ENCODE data around the gene PDCD5.
A peak's percentile ranks its signal among the peaks of the same experiment; 100 is the strongest.
"Not testable (repeated sequence)": the region's sequence is repeated elsewhere in the genome, so short reads cannot be mapped to it uniquely, and the experiment has no call there.

The PDCD5 gene

DNA sequence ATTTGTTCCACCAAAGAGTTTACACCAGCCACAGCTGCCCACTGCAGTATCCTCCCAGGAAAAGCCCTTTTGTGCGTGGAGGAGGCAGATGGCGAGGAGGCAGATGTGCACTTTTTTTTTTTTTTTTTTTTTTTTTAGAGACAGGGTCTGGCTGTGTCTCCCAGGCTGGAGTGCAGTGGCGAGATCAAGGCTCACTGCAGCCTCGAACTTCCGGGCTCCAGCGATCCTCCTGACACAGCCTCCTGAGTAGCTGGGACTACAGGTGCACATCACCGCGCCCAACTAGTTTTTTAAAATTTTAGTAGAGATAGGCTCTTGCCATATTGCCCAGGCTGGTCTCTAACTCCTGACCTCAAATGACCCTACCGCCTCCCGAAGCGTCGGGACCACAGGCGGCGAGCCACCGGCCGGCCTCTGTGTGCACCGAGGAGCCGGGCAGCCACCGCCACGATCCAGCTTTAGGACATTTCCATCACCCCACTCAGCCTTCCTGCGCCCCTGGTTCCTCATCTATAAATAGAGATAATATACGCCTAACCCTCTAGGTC, 563 bp upstream of the PDCD5 start:
- no peak for DNase-seq

GRCh38 chr19:32581705-32582179, 752 bp downstream of the PDCD5 start:
- no peak for DNase-seq

DNA sequence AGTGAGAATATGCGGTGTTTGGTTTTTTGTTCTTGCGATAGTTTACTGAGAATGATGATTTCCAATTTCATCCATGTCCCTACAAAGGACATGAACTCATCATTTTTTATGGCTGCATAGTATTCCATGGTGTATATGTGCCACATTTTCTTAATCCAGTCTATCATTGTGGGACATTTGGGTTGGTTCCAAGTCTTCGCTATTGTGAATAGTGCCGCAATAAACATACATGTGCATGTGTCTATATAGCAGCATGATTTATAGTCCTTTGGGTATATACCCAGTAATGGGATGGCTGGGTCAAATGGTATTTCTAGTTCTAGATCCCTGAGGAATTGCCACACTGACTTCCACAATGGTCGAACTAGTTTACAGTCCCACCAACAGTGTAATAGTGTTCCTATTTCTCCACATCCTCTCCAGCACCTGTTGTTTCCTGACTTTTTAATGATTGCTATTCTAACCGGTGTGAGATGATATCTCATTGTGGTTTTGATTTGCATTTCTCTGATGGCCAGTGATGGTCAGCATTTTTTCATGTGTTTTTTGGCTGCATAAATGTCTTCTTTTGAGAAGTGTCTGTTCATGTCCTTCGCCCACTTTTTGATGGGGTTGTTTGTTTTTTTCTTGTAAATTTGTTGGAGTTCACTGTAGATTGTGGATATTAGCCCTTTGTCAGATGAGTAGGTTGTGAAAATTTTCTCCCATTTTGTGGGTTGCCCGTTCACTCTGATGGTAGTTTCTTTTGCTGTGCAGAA, 6.9 kb downstream of the PDCD5 start:
- not testable (repeated sequence) for DNase-seq

DNA sequence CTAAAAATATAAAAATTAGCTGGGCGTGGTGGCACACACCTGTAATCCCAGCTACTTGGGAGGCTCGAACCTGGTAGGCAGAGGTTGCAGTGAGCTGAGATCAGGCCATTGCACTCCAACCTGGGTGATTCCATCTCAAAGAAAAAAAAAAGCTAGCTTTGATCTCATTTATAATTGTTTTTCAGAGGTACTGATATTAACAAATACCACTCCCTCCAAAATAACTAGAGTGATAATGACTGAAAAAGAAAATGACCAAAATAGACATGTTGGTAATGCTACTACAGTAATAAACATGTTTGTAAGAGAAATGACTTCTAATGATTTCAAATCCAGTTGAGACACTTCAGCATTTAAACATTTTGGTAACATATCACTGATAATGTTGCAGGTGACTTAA, 13.0 kb downstream of the PDCD5 start:
- DNase-seq: no peak

GRCh38 chr19:32595491-32595890, 14.5 kb downstream of the PDCD5 start:
- no peak for DNase-seq

DNA sequence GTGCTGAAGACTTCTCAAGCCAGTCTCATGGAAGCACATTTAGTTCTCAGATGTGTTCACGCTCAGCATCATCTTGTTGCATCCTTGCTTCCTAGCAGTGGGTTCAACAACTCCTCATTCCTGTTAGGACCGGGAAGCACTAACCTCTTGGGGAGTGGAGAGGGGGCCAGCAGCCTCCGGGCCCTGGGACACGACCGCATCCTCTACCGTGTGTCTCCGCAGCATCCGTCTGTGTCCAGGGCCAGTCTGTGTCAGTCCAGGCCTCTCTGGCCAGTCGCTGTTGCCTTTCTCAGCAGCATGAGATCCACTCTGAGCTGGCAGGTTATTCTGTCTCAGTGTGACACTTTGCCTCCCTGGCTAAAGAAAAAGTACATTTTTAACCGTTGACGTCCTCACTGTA, 17.0 kb downstream of the PDCD5 start:
- DNase-seq: no peak

GRCh38 chr19:32599258-32599657, 18.3 kb downstream of the PDCD5 start:
- DNase-seq: no peak

GRCh38 chr19:32599736-32600157, 18.8 kb downstream of the PDCD5 start:
- peak; percentile 43 for DNase-seq

DNA sequence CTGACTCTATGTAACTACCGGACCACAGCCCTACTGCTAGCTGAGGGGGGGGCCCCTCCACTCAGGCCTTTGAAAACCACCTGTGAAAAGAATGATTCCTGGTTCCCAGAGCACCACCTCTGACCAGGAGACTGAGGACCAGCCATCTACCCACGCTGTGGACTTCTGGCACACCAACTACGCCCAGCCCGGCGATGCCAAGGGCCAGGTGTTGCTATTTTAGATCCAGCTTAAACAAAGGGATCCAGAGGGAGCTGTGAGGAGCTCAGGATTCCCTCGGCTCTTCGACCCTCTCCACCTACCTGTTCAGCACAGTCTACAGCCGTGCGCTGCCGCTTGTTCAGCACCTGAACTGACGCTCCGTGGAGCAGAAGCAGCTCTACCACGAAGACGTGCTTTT, 23.0 kb downstream of the PDCD5 start:
- no peak for DNase-seq

DNA sequence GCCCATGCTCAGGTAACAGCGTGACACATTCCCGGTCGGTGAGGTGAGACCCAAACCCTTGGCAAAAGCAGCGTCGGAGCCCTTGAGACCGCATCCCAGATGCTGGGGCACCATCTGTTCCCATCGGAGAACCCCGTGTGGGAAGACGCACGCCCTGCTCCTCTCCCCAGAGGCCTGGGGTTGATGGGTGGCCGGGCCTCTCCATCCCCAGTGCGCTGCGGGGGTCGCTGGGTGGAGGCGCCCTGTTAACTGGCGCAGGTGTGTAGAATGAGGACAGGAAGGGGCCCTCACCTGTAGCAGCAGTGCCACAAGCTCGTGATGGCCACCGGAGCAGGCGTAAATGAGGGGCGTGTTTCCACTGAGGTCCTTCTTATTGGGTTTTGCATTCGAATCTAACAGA, 24.6 kb downstream of the PDCD5 start:
- no peak for DNase-seq

- DNase-seq: no peak
These were observed 25.3 kb downstream of the PDCD5 start for GRCh38 chr19:32606289-32606688.

GRCh38 chr19:32607479-32607878, 26.5 kb downstream of the PDCD5 start:
- no peak for DNase-seq

- no peak for DNase-seq
These were observed 30.2 kb downstream of the PDCD5 start for GRCh38 chr19:32611161-32611560.

- DNase-seq: no peak
These were observed 32.0 kb downstream of the PDCD5 start for GRCh38 chr19:32613008-32613407.

GRCh38 chr19:32614916-32615315, 33.9 kb downstream of the PDCD5 start:
- no peak for DNase-seq

DNA sequence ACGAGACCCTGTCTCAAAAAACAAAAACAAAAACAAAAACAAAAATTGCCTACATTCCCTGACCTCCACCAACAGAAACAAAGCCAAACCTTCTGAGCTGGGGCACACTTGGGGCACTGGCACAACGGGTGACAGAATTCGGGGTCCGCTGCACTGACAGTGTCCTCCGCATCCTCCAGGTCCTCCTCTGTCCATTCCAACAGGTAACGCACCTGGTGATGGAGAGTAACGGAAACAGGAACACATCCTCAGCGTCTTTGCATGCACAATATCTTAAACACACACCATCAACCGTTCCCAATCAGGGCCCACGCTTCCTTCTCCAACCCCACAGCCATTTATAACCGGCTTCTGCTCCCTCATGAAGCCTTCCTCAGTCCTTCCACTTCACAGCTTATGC, 34.6 kb downstream of the PDCD5 start:
- DNase-seq: no peak

- DNase-seq: no peak
These were observed 38.2 kb downstream of the PDCD5 start for GRCh38 chr19:32619051-32619685.

GRCh38 chr19:32622002-32622401, 41.0 kb downstream of the PDCD5 start:
- no peak for DNase-seq

DNA sequence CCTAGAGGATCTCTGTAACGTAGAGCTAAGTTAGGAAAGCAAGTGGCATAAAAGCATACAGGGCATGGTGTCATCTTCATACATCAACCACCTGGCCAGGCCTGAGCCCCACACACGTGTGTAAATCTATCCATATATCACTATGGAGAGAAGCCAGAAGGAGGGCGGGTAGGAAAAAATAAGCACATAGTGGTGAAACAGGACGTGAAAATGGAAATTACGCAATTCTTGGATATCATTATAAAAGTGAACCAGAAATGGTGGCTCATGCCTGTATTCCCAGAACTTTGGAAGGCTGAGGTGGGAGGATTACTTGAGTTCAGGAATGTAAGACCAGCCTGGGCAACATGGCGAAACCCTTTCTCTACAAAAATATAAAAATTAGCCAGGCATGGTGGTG, 43.4 kb downstream of the PDCD5 start:
- no peak for DNase-seq

- DNase-seq: no peak
These were observed 46.0 kb downstream of the PDCD5 start for GRCh38 chr19:32626969-32627368.

- no peak for DNase-seq
These were observed 46.8 kb downstream of the PDCD5 start for GRCh38 chr19:32627714-32628270.

- no peak for DNase-seq
These were observed 49.3 kb downstream of the PDCD5 start for GRCh38 chr19:32630338-32630737.

DNA sequence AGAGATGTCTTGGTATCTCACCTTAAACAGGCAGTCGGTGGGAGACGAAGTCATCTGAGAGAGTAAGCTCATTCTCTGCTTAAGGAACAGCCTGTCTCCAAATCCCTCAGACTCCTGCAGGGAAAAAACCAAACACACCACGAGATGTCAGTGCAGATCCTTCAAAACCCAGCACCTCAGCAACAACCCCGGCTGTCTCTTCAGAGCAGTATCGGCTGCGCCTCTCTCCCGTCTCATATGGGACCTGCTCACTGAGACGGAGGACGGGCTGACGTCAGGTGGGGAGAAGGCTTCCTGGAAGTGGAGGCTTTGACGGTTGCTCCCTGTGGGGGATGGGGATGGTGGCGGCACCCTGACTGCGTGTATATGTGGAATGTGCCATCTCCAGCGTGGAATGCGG, 50.4 kb downstream of the PDCD5 start:
- no peak for DNase-seq

All from retina (tissue), 1 donor.